PC-9 (cell line): ENCODE measurements around the gene SLC22A23. TPM values are rescaled to one million over a fixed set of nuclear protein-coding genes. Genes with fewer than 3 reads are reported as not detected.

ENCODE experiments used
- BruUV-seq: library from RNA; stranded (reverse); fragments of 400-500 nt; replicated peaks from 2 replicates; lab custom pipeline; 2021; lab: Mats Ljungman, UMichigan
- CTCF ChIA-PET: fragments of 300-600 bp; sonication (Branson Sonifier 250); formaldehyde crosslinking; loops from one replicate; lab custom pipeline; 2022; ENCODE audit warnings: antibody characterized with exemption; lab: Charles Lee
- POLR2A ChIA-PET: fragments of 300-600 bp; sonication (Branson Sonifier 250); formaldehyde crosslinking; loops from one replicate; lab custom pipeline; 2022; ENCODE audit warnings: antibody characterized with exemption; ENCODE audit not compliant: unreplicated experiment; lab: Charles Lee
- DNase-seq, 2 experiments: peaks; one replicate each; pipeline versions ENCODE4 v3.0.0 to v3.0.0-alpha.2; 2015 to 2022; ENCODE audit warnings: mixed read lengths in 1 of 2
- H2AFZ ChIP-seq: fragments of 200-600 bp; sonication (generic); 2 replicates; pipeline ENCODE4 v1.8.1; 2017; ENCODE audit warnings: antibody characterized with exemption
- H3F3A ChIP-seq: fragments of 200-600 bp; sonication (generic); 2 replicates; pipeline ENCODE4 v1.8.1; 2017; ENCODE audit warnings: antibody characterized with exemption, mild to moderate bottlenecking, low read depth; ENCODE audit not compliant: insufficient read depth
- H3K27ac ChIP-seq: fragments of 200-600 bp; sonication (generic); 2 replicates; pipeline ENCODE4 v1.6.1; 2016; ENCODE audit warnings: mixed run types
- H3K27me3 ChIP-seq: fragments of 200-600 bp; sonication (generic); 2 replicates; pipeline ENCODE4 v1.6.1; 2016; ENCODE audit warnings: low read depth, mixed run types; ENCODE audit not compliant: insufficient read depth
- H3K36me3 ChIP-seq: fragments of 200-600 bp; sonication (generic); 2 replicates; pipeline ENCODE4 v1.6.1; 2016; ENCODE audit warnings: low read depth, mixed run types
- H3K4me1 ChIP-seq: fragments of 200-600 bp; sonication (generic); replicated peaks from 2 replicates; pipeline ENCODE4 v1.6.1; 2016; ENCODE audit warnings: mixed run types; ENCODE audit not compliant: insufficient read depth
- H3K4me2 ChIP-seq: fragments of 200-600 bp; sonication (generic); 2 replicates; pipeline ENCODE4 v1.6.1; 2017; ENCODE audit warnings: mixed run types
- H3K4me3 ChIP-seq: fragments of 200-600 bp; sonication (generic); 2 replicates; pipeline ENCODE4 v1.6.1; 2016; ENCODE audit warnings: mixed run types
- H3K79me2 ChIP-seq: fragments of 200-600 bp; sonication (generic); 2 replicates; pipeline ENCODE4 v1.6.1; 2017; ENCODE audit warnings: low read depth, mixed run types
- H3K9me2 ChIP-seq: fragments of 200-600 bp; sonication (generic); 2 replicates; pipeline ENCODE4 v1.8.1; 2017; ENCODE audit warnings: mild to moderate bottlenecking; ENCODE audit not compliant: insufficient read depth
- H3K9me3 ChIP-seq: fragments of 200-600 bp; sonication (generic); 2 replicates; pipeline ENCODE4 v1.8.1; 2016; ENCODE audit warnings: low read depth; ENCODE audit not compliant: insufficient read depth
- H4K20me1 ChIP-seq: fragments of 200-600 bp; sonication (generic); 2 replicates; pipeline ENCODE4 v1.8.1; 2017; ENCODE audit not compliant: insufficient read depth
- EZH2 ChIP-seq: fragments of 200-600 bp; sonication (generic); IDR thresholded peaks from 2 replicates; pipeline ENCODE4 v1.8.0; 2017; ENCODE audit warnings: antibody characterized with exemption, low read depth
- intact Hi-C: fragments of 100-400 bp; cut with micrococcal nuclease; formaldehyde crosslinking; loops from one replicate; pipeline ENCODE4 v1.10.0; 2022; ENCODE audit not compliant: unreplicated experiment
- total RNA-seq: library from RNA; stranded (reverse); gene quantifications from 2 replicates; pipeline ENCODE4 v1.2.3, GENCODE V29; 2021
- TF ChIP-seq, protein P1 (sequence below): fragments of 200-600 bp; sonication (generic); conservative IDR thresholded peaks from 2 replicates; pipeline ENCODE4 v1.6.1; 2017; ENCODE audit warnings: mixed run types, antibody characterized with exemption, mild to moderate bottlenecking, moderate library complexity

The SLC22A23 gene
- total RNA-seq, 1 experiment from 2014 or later, result 13.5 TPM

DNA sequence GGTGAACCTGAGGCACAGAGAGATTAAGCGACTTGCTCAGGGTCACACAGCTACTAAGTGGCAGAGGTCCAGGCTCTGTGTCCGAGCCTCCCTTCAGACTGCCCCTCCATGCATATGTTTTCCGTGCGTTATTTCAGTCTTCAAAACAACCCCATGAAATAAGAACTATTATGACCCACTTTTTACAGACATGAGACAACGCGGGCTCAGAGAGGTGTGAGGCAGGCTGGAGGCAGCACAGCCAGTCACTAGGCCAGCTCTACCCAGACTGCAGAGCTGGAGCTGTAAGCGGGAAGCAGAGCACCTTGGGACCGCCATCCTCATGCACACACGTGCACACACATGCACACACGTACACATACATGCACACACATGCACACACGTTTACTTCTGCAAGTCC is 135.8 kb downstream of the SLC22A23 start:
- Histone ChIP-seq H2AFZ (no peak overlapping the region), H3K79me2 (no peaks in the 10 kb centered on the region), H3K4me1 (no peaks in the 10 kb centered on the region), H3K9me3 (no peaks in the 10 kb centered on the region), H3K4me2 (no peak overlapping the region), H3F3A (no peaks in the 10 kb centered on the region), H3K4me3 (no peak overlapping the region), H3K9me2 (no peaks in the 10 kb centered on the region), H3K27ac (no peak overlapping the region), H4K20me1 (no peaks in the 10 kb centered on the region), H3K36me3 (no peaks in the 10 kb centered on the region), H3K27me3 (no peaks in the 10 kb centered on the region)
- DNase-seq, result no peak
- TF ChIP-seq, protein P1, sequence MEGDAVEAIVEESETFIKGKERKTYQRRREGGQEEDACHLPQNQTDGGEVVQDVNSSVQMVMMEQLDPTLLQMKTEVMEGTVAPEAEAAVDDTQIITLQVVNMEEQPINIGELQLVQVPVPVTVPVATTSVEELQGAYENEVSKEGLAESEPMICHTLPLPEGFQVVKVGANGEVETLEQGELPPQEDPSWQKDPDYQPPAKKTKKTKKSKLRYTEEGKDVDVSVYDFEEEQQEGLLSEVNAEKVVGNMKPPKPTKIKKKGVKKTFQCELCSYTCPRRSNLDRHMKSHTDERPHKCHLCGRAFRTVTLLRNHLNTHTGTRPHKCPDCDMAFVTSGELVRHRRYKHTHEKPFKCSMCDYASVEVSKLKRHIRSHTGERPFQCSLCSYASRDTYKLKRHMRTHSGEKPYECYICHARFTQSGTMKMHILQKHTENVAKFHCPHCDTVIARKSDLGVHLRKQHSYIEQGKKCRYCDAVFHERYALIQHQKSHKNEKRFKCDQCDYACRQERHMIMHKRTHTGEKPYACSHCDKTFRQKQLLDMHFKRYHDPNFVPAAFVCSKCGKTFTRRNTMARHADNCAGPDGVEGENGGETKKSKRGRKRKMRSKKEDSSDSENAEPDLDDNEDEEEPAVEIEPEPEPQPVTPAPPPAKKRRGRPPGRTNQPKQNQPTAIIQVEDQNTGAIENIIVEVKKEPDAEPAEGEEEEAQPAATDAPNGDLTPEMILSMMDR, result no peak
- TF ChIP-seq EZH2, result no peak
- POLR2A ChIA-PET, result no interaction called here
- intact Hi-C loops, result no loop called here
- CTCF ChIA-PET, result interaction anchor here (0.6 kb wide), 2 partner anchors 23 to 136 kb away, joined by 3 to 7 read pairs; partner anchors contain the start of gene SLC22A23
- no TSS peak for BruUV-seq

DNA sequence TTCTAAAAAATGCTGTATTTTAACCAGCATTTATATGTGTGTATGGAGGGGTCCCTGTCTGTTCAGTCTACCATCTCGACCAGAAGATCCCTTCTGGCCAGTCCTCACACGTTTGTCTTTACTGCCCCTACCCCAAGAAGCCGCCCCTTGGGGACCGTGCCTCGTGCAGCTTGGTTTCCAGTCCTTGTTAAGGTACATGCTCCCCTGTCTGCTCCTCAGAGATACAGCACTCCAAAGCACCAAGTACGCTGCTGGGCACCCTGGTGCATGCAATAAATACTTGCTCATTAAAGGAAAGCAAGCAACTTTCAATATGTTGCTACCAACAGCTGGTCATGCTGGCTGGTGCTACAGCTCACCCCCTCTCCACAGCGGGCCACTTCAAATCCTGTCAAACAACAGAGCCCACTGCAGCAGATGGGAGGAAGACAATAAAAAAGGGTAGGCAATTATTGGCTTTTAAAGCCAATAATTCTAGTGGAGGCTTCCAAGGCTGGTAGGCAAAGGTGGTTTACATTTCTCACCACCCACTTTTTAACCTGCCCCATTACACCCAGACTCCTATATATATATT is 136.5 kb downstream of the SLC22A23 start:
- Histone ChIP-seq H3K27me3 (no peaks in the 10 kb centered on the region), H3K9me2 (no peaks in the 10 kb centered on the region), H3K79me2 (no peaks in the 10 kb centered on the region), H2AFZ (no peak overlapping the region), H3K27ac (no peak overlapping the region), H3F3A (no peaks in the 10 kb centered on the region), H3K4me2 (no peak overlapping the region), H4K20me1 (no peaks in the 10 kb centered on the region), H3K4me3 (no peak overlapping the region), H3K4me1 (no peaks in the 10 kb centered on the region), H3K9me3 (no peaks in the 10 kb centered on the region), H3K36me3 (no peaks in the 10 kb centered on the region)
- ChIA-PET POLR2A (no interaction called here), CTCF (interaction anchor here (0.6 kb wide), 1 partner anchor 22 kb away, joined by 7 read pairs; no protein-coding TSS in a partner anchor)
- BruUV-seq, result no TSS peak
- DNase-seq, result no peak
- intact Hi-C loops, result no loop called here
- no peak for TF ChIP-seq EZH2
- TF ChIP-seq, protein P1, result no peak

DNA sequence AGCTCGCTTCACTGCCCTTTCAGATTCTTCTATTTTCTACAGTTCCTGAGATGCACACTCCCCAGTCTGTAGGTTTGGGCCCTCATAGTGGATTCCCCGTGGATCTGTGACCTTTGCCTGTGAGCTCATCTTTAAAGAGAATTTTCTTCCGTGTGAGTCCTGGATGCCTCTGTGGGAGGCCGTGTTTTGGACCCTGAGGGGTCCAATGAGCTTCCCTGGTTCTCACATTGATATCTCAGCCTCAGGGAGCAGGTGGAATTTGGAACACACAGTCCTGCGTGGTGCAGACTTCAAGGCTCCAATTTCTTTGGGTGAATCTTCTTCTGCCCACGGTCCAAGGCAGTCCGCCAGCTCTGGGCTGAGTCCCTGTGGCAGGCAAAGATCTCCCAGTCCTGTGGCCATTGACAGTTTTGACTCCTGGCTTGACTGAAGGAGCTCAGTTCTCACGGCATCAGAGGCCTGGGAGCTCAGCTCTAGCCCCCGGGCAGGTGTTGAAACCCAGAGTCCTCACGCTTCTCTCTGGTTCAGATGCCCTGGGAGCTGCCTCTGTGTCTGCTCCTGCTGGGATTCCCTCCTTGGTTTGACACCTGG is 137.1 kb downstream of the SLC22A23 start:
- no peak overlapping the region for H3K27ac ChIP-seq
- no TSS peak for BruUV-seq
- H4K20me1 ChIP-seq, result no peaks in the 10 kb centered on the region
- no peaks in the 10 kb centered on the region for H3K4me1 ChIP-seq
- POLR2A ChIA-PET, result no interaction called here
- no peaks in the 10 kb centered on the region for H3K9me3 ChIP-seq
- no peaks in the 10 kb centered on the region for H3K79me2 ChIP-seq
- H3K27me3 ChIP-seq, result no peaks in the 10 kb centered on the region
- DNase-seq, result no peak
- no peak overlapping the region for H3K4me2 ChIP-seq
- CTCF ChIA-PET, result interaction anchor here (0.6 kb wide), 1 partner anchor 154 kb away, joined by 3 read pairs; no protein-coding TSS in a partner anchor
- no peaks in the 10 kb centered on the region for H3K36me3 ChIP-seq
- H2AFZ ChIP-seq, result no peak overlapping the region
- intact Hi-C loops, result no loop called here
- no peaks in the 10 kb centered on the region for H3F3A ChIP-seq
- no peaks in the 10 kb centered on the region for H3K9me2 ChIP-seq
- TF ChIP-seq, protein P1, result no peak
- TF ChIP-seq EZH2, result no peak
- no peak overlapping the region for H3K4me3 ChIP-seq
